GM12873 (cell line): Measurements from ENCODE around the gene SNAP47.
A peak's percentile ranks its signal among the peaks of the same experiment; 100 is the strongest.

Source experiments
- TF ChIP-seq, protein P1 (sequence below): IDR thresholded peaks from 2 replicates; pipeline ENCODE4 v1.5.1; 2012; ENCODE audit warnings: low read depth, mild to moderate bottlenecking, moderate library complexity, low read length, control low read depth; ENCODE audit not compliant: insufficient read depth; ENCODE audit errors: missing control alignments

Gene SNAP47

DNA sequence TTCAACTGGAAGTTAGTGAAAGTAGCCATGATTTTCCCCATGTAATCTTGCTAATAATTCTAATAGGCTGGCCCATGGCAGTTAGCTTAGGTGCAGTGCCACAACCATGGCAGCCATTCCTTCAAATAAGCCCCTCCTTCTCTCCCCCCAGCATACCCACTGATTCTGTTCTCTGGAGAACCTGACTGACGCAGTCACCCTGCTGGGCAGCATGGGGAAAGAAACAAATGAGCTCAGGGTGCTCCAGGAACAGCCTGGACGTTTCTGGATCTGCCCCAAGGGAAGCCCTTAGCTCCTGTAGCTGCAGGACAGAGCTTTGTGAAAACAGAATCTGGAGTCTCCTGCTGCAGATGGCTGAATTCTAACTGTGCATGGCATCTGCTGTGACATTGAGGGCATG, 22.5 kb downstream of the SNAP47 start:
- TF ChIP-seq, protein P1, sequence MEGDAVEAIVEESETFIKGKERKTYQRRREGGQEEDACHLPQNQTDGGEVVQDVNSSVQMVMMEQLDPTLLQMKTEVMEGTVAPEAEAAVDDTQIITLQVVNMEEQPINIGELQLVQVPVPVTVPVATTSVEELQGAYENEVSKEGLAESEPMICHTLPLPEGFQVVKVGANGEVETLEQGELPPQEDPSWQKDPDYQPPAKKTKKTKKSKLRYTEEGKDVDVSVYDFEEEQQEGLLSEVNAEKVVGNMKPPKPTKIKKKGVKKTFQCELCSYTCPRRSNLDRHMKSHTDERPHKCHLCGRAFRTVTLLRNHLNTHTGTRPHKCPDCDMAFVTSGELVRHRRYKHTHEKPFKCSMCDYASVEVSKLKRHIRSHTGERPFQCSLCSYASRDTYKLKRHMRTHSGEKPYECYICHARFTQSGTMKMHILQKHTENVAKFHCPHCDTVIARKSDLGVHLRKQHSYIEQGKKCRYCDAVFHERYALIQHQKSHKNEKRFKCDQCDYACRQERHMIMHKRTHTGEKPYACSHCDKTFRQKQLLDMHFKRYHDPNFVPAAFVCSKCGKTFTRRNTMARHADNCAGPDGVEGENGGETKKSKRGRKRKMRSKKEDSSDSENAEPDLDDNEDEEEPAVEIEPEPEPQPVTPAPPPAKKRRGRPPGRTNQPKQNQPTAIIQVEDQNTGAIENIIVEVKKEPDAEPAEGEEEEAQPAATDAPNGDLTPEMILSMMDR, result no peak

DNA sequence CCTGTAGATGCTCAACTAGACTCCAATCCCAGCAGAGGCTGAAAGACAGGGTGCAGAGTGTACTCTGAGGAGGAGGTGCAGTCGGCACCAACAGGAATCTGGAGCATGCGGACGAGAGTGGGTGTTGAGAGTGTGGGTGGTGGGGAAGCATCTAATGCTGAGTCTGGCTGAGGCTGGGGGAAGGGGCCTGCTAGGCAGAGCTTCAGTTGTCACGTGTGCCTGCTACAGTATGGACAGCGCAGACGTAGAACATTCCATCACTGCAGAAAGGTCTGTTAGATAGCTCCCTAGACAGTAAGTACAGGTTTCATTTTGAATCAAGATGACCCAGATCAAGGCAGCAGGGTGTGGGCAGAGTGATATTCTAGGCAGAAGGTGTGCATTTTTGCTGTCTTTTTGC, 23.1 kb downstream of the SNAP47 start:
- TF ChIP-seq, protein P1, result no peak

DNA sequence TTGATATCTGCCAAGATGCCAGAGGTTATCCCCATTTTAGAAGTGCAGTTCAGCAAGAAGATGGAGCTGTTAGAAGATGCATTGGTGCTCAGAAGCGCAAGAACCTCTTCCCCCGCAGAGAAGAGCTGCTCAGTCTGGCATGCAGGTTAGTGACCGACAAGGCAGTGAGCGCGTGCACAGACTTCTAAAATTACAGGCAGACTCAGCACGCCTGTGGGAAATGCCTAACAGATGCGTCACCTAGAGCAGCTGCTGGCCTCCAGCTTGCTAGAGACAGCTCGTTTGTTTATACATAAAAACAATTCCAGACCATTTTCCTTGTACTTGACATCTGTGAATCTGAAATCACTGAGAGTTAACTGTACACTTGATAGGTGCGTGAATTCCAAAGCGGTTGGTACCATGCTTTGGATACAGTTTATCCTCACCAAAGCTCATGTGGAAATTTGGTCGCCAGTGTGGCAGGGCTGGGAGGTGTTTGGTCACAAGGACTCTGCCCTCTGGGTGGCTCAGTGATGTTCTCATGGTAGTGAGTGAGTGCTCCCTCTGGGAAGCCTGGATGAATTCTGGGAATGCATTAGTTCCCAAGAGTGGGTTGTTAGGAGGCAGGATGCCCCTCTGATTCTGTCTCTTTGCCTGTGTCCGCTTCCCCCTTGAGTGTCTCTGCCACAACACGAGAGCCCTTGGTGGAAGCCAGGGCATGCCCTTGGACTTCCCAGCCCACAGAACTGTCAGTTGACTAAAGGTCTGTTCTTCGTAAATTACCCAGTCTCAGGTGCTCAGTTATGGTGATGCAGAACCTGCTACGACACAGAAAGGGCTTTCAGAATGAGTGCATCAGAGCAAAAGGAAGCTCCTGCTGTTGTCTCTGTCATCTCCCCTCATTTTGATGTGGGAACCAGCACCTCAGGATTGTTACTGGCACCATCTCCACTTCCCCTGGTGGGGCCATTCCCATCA, 24.4 kb downstream of the SNAP47 start:
- TF ChIP-seq, protein P1, result no peak

DNA sequence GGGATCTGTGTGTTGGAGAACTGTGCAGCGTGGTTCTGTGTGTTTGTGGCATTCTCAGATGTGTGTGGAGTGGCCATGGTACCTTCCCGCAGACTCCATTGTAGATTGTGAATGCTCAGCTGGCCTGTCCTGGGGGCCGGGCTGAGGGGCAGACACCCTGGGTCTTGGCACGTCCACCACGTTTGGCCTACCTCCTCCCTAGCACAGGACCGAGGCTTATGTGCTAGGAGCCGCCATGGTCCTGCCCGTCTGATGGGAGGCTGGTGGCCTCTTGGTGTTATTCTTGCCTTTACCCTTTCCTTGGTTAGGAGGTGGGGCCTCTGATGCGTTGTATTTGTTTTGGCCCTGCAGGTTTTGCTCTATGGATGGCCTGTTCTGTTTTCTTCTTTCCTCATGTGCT, 25.1 kb downstream of the SNAP47 start:
- TF ChIP-seq, protein P1, result no peak

DNA sequence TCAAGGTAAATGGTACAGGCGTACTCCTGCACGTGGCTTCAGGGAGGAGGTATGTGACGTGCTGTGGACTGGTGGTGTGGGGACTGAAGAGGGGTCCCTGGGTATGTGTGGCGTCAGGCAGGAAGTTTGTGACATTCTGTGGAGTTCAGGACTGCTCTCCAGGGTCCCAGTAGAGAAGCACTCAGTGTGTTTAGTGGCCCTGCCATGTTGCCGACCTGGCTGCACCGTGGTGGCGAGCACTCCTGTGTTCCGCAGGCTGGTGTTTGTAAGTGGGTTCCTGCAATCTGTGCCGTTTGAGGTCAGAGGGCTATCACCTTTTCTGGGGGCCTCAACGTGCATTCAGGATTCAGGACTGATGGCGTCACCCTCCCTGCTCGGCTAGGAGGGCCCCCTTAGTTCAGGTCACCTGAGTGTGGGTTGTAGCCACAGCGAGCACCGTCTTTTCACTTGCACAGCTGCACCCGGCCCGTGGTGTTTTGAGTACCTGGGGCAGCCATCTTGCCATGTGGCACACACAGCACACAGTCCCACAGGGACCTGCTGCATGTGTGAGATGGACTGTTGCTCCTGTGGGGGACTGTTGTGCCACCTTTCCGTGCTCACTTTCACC, 26.5 kb downstream of the SNAP47 start:
- TF ChIP-seq, protein P1, result no peak

DNA sequence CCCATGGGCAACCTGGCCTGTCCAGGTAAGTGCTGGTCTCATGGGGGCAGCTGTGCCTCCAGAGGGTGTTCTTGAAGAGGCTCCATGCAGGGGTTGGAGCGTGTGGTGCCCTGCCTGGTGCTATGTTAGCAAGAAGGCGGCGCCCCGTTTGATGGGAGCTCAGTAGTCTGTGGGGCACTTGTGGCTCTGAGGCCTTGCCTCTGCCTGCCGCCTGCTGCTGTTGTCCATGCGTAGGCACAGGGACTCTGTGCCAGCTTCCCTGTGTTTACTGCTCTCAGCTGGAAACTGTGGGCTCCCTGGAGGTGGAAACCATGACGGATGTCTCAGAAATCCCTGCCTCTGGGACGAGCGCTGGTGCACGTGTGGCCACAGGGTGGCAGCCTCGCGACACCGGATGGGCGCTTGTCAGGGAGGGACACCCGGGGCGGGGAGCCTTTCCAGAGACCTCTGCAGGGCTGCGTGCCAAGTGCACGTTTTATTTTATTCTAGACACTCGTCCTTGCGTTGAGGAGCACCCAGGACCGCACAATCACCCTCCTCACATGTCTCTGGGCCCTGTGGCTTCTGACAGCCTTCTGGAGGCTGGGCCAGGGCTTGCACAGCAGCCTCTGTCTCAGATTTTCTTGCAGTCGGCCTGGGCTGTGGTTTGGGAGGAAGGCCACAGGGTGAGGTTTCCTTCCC, 27.1 kb downstream of the SNAP47 start:
- TF ChIP-seq, protein P1, result peak; percentile 89
